GM18520 (cell line): Measurements from ENCODE around the gene SCRG1.
A peak's percentile ranks its signal among the peaks of the same experiment; 100 is the strongest.

Experiments used
- ATAC-seq: cut with Tn5 transposase; IDR thresholded peaks from one replicate; pipeline ENCODE4 v1.9.1; 2021; ENCODE audit not compliant: unreplicated experiment

SCRG1 gene

DNA sequence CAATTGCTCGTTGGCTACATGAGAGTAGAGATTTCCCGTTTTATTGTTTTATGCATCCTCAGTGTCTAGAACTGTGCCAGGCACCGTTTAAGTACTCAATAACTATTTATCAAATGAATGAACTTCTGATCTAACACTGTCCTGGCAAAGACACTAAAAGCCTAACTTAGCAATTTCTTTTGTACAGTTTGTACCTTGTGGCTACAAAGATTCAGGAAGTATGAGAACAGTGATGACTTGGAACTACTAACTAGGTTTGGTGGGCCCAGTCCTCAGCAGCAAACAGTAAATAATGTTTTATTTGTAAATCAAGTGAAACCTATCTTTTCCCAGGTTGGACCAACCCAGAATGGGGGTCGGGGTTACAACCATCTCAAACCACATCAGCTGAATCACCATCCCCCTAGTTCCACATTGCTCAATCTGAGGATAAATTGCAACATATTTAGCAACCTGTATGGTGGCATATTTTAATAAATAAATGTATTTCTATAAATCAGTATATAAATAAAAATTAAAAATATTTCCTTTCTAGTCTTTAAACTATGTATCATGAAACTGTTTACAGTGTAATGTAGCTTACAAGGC is 12.3 kb upstream of the SCRG1 start:
- no peak for ATAC-seq

DNA sequence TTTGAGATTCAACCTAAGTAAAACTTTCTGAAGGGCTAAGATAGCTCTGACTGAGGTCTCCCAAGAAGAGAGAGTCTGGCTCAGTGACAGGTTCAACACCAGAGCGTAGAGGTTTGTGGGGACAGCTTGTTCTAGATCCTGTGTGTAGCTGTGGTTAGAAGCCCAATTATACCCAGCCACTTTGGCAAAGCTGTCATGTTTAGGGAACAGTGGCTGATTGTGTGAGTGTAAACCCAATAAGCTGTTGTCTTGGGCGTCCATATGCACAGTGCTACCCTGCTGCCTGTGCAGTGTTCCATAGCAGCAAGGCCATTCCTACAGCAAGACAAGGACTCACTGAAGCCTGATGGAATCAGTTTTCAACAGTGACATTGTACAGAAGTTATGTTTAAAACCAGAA is 11.2 kb upstream of the SCRG1 start:
- ATAC-seq: no peak

DNA sequence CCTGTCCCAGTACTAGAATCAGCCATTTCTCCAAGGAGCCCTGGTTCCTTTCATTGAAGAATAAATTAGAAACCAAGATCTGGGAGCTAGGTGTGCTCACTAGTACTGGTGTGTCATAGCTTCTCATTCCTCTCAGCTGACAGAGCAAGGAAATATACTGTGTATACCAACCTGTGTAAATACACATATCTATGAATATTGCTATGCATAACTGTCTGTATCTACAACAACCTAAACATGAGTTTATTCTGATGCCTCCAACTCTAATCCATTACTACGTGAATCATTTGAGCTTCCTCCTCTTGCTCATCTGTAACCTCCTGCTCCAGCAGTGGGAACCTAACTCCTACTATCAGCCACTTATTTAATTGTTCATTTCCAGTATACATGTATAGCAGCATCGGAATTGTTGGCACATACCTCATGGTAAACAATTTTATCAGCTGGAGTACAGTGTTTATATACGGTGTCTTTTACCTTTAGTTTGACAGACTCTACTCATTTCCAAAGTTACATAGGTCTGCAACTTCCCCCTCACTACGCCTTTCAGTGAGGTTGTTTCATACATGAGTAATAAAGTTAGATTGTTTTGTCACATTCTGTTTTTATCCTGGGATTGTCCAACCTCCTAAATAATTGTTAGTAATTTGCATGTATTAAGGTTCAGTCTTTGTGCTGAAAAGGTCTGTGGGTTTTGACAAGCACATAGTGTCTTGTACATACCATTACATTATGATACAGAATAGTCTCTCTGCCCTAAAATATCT is 7.1 kb upstream of the SCRG1 start:
- peak; percentile 57 for ATAC-seq

DNA sequence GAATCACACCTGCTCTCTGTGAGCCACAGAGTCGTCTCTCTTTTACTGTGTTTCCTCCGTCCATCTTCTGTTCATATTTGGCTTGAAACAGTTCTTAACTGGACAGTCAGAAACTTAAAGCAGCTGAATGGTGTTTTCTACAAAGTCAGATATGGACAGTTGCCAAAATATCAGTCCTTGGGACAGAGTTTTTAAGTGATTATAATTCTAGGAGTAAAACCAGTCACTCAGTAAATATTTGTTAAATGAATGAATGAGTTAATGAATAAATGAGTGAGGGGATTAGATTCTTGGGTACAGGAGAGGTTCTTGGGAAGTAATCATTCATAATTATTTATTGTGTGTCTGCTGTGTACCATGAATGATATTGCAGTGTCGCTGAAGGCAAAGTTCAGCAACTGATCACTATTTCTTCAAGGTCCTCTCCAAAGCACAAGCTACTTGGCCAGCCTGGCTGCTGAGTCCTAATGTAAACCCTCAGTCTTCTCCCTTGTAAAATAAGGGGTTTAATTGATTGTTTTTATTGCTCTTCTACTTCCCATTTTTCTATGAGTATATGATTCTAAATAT is 5.5 kb upstream of the SCRG1 start:
- no peak for ATAC-seq

DNA sequence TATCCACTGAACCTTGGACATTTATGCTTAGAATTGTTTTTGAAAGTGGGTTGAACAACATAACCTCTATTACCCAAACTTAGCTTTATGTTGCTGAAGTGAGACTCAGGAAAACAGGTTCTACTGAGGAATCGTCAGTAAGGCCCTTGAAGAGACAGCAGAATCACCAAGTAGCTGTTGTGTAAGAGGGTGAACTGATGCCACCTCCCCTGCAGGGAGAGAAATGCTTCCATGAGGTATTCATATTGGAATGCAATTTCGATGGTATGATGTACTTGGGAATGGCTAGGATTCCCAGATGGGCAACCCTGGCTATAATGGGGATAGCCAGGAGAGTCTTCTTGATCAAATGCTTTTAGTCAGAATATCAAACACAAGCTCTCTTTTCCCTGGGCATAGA is 4.1 kb upstream of the SCRG1 start:
- no peak for ATAC-seq

DNA sequence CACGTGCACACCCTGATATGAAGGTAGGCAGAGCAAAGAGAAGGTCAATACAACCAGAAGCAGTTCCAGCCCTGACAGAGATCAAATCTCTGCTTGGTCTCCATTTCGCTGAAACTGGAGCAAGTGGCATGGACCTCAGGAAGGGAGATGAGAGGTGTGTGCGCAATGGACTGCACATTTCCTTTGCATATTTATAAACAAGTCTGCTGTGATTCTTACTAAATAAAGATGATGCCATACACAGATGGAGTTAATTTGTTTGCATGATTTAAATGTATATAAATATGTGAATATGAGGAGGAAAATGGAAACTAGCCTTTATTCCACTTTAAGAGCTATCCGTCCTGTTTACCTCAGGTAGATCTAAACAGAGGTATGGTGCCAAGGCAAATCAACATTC is 2.1 kb upstream of the SCRG1 start:
- ATAC-seq: no peak

DNA sequence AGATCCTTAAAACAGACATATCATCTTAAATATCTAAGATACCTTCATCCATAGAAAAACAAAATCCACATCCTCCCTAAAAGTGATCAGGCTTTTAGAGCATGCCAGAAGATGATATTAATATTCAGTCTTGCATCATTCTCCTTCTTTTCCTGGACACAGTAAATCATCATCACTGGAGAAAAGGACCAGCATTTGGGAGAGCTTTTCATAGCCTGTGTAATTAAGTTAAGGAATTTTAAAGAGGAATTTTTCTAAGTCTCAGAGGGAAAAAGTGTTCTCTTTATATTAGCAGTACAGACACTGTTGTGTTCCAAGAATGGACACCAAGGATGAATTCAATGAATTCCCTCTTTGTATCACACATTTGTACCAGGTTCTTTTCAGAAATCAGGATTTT is 696 bp downstream of the SCRG1 start:
- ATAC-seq: no peak

DNA sequence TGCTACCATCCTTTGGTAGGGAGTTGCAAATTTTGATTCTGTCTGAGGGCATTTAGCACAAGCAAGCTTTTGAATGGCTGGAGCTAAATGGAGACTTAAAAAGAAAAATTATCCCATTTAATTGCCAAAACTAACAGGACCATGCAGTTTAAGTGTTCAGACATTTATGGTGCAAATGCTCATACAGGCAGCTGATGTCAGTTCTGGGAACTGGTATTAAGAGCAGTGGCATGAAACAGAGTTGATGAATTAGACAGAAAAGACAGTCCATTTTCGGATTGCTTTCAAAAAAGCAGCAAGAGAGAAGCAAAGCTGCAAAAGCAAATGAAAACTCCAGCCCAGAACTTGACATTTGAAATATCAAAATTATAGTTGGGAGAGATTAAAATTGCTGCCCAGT is 1.3 kb downstream of the SCRG1 start:
- ATAC-seq: no peak

DNA sequence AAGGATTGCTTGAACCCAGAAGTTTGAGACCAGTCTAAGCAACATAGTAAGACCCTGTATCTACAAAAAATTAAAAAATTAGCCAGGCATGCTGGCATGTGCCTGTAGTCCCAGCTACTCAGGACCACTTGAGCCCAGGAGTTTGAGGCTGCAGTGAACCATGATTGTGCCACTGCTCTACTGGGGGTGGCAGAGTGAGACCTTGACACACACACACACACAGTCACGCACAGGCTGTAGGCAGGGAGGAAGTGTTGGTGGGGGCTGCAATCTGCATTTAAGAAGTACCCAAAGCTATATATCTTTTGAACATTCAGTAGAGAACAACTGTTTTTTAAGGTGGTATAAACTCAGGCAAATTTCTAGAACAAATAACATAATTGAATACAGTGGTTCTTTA is 7.2 kb downstream of the SCRG1 start:
- ATAC-seq: no peak

DNA sequence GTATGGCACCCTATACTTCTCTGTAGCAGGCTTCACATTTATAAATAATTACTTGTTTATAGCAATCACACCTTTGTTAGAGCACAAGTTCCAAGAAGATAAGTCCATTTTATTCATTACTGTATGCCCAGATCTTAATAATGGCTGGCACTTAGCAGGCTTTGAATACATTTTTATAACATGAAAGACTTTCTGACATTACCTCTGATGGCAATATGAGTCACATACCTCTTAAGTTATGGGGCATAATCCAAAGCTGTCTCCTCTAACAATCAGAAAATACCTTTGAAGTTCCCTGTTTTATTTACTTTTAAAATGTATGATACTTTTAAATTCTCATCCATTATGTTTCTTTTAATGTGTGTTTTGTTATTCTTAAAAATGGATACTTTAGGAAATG is 12.2 kb downstream of the SCRG1 start:
- ATAC-seq: no peak

DNA sequence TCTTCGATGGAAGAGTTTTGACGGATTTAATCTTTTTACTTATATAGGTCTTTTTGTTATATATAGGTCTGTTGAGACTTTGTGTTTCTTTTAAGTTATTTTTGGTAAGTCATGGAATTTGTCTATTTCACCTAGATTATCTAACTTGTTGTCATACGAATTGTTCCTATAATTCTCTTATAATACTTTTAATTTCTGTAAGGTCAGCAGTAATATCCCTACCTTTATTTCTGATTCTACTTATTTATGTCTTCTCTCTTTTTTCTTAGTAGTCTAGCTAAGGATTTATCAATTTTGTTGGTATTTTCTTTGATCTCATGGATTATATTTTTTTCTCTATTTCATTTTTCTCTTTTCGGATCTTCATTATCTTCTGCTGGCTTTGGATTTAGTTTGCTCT is 16.6 kb downstream of the SCRG1 start:
- no peak for ATAC-seq

DNA sequence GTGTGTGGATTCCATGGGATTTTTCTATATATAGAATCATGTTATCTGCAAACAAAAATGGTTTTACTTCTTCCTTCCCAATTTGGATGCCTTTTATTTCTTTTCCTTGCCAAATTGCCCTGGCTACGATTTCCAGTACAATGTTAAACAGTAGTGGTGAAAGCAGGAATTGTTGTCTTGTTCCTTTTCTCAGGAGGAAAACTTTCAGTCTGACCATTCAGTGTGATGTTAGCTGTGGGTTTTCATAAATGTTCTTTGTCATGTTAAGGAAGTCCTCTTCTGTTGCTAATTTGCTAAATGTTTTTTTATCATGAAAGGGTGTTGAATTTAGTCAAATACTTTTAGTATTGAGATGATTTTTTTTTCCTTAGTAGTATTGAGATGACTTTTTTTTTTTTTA is 17.3 kb downstream of the SCRG1 start:
- ATAC-seq: no peak

DNA sequence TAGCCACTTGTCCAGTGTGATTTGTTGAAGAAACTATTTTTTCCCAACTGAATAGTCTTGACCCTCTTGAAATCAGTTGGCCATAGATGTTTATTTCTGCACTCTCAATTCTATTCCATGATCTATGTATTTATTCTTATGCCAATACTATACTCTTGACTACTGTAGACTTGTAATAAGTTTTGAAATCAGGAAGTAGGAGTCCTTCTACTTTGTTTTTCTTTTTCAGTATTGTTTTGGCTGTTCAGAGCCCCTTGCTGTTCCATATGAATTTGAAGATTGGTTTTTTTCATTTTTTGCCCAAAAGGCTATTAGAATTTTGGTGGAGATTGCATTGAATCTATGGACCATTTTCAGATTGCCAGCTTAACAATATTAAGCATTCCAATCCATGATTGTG is 17.9 kb downstream of the SCRG1 start:
- no peak for ATAC-seq

DNA sequence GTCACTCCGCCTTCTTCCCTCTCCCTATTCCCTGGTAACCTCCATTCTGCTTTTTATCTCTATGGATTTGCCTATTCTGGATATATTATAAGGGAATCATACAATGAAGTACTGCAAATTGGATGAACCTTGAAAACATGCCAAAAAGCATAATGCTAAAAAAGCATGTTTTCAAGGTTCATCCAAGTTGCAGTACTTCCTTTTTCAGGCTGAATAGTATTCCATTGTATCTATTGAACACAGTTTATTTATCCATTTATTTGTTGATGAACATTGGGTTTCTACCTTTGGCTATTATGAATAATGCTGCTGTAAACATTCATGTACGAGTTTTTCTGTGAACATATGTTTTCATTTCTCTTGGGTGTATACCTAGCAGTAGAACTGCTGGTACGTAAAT is 19.0 kb downstream of the SCRG1 start:
- ATAC-seq: no peak

DNA sequence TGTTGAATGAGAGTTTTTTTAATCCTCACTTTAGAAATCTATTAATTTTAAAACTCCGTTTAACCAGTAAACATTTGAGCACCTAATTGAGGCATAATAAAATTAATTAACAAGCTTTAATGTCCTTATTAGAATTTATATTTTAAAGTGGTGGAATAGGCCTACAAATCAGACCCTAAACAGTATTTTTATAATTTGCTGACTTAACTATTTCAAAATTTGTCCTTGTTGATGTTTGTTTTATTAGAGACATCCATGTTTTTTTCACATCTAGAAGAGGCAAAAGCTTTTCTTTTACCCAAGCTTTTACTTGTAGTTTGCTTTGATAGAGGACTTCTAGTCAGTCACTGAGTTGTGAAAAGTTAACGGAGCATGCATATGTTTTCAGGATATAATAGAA is 24.3 kb downstream of the SCRG1 start:
- no peak for ATAC-seq

DNA sequence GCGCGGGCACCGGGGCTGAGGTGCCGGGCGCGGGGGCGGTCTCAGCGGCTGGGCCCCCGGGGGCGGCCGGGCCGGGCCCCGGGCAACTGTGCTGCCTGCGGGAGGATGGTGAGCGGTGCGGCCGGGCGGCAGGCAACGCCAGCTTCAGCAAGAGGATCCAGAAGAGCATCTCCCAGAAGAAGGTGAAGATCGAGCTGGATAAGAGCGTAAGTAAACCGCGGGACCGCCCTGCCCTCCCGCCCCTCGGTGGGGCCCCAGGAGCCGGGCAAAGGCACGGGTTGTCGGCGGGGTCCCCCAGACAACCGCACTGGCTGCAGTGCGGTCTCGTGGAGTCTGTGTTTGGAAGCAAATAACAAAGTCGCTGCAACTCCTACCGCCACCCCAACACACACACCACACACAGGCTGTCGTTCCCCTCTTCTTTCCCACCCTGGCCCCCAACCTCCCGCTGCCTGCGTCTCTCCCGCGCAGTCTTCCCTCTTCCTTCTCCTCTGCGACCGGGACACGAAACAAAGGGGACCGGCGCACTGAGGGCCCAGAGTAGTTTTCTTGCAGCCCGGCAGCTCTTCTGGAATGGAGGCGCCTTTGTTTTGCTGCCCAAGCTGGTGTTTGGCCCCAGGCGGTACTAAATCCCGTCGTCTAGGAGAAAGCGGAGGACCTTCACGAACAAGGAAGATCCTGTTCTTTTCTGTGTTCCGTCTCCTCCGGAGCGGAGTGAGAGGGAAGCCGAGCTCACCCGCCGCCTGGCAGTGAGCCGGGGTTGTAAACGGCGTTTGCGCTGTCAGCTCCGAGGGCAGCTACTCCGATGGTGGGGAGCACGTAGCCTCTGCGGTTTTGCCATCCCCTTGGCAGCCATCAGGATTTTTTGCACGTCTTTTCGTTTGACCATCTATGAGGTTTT is 27.4 kb downstream of the SCRG1 start:
- ATAC-seq: peak; percentile 11

DNA sequence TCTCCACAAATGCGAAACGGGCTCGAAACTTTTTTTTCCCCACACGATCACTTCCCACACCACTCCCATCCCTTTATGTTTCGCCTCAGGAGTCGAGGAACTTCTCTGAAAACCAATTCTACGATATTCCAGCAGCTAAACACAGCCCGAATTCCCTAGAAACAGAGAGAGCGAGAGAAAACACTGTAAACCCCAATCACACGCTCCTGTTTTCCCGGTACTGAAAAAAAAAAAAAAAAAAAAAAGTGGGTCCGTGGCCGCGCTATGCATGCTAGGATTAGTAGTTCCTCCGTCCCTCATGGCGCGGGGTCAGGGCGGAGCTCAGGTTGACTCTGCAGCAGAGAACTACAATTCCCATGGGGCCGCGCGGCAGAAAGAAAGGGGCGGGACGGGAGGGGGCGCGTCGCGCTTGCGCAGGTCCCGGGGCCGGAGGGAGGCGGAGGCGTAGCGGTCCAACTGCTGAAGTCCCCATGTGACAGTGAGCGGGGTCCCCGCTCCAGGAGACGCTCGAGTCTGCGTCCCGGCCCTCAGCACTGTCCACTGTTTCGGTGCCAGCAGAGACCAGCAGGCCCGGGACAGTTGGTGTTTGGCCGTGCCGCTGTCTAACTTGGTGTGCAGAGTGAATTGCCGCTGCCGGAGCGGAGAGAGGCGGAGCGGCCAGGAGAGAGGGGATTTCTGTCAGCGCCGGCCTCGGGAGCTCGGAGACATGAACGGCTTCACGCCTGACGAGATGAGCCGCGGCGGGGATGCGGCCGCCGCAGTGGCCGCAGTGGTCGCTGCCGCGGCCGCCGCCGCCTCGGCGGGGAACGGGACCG is 28.2 kb downstream of the SCRG1 start, which contains the start of gene SAP30:
TSS of gene SAP30 (plus strand) at position 478 of the 815 bp plus-strand sequence. CDS start at position 707, 229 bp downstream.
- ATAC-seq: peak; percentile 57

DNA sequence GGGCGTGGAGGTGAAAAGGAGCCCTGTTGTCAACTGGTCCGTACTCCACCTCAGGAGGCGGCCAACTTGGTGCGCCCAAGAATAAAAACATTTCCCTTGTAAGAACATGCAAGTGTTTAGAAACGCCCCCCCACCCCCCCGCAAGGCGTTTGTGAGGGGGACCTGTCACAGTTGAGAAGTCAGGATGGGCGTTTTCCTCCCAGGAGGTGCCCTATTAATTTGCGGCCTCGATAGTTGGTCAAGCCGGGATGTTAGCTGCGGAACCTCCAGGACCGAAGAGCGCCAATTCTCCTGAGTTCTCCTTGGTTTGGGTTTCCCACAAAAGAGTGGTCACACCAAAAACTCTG is 28.8 kb downstream of the SCRG1 start:
- ATAC-seq: no peak

DNA sequence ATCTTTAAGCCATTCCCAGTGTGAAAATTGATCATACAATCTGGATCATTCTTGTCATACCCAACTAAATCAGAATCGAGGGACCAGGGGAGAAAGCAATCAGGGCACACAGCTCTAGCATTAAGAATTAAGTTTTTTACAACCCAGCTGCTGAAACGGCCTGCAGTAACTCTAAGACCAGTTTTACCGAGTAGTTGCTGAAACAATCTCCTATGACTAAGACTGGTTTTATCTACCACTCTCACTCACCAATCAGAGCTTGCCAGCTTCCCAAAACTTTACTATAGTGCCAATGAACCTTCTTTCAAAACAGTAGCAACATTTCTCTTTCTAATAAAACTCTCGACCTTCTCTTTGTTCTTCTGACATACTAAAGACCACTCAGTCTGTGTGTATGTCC is 31.0 kb downstream of the SCRG1 start:
- ATAC-seq: no peak

DNA sequence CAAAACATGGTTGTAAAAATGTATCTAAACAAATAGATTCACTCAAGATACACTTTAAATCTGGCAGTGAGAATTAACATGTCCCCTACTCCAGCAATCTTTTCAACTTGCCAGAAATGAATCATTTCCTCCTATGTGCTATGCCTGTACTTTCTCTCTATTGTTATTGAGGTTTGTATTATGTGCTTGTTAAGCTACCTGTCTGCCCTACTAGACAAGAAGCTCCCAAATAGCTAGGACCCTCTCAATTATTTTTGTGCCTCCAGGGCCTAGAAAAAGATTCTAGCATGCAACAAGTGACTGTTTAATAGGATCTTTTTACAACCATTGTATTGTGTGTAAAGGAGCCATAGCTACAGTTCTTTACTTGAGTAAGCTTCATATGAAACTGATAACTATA is 31.6 kb downstream of the SCRG1 start:
- peak; percentile 19 for ATAC-seq
